OCI-LY3 (cell line): Measurements from ENCODE around the gene CDH5.

Source experiments
- H2AFZ ChIP-seq: fragments of 200-600, 300-600 bp; shearing (Covaris generic); 2 replicates; pipeline ENCODE4 v1.6.0; 2014; ENCODE audit warnings: antibody characterized with exemption, low read depth, low read length
- H3K27ac ChIP-seq: fragments of 200-600, 300-600 bp; sonication (generic); 2 replicates; pipeline ENCODE4 v1.5.1; 2014; ENCODE audit warnings: mild to moderate bottlenecking, low read length, moderate library complexity, mixed read lengths
- H3K27me3 ChIP-seq: fragments of 200-600, 300-600 bp; sonication (generic); 2 replicates; pipeline ENCODE4 v1.6.1; 2014; ENCODE audit warnings: low read depth, low read length, mixed read lengths
- H3K36me3 ChIP-seq: fragments of 200-600, 300-600 bp; sonication (generic); replicated peaks from 2 replicates; pipeline ENCODE3; 2014; ENCODE audit warnings: low read depth, low read length, mixed read lengths
- H3K4me1 ChIP-seq: fragments of 300-600, 200-600 bp; sonication (generic); 2 replicates; pipeline ENCODE4 v1.6.1; 2014; ENCODE audit warnings: low read length, mixed read lengths
- H3K4me2 ChIP-seq: fragments of 200-600, 300-600 bp; sonication (generic); 2 replicates; pipeline ENCODE4 v1.6.1; 2014; ENCODE audit warnings: low read length, mixed read lengths
- H3K4me3 ChIP-seq: fragments of 300-600, 200-600 bp; sonication (generic); 2 replicates; pipeline ENCODE4 v1.5.1; 2014; ENCODE audit warnings: antibody characterized with exemption, mild to moderate bottlenecking, low read length, moderate library complexity
- H3K79me2 ChIP-seq: fragments of 300-600, 200-600 bp; shearing (Covaris generic); 2 replicates; pipeline ENCODE4 v1.6.1; 2014; ENCODE audit warnings: mild to moderate bottlenecking, low read length, mixed read lengths
- H3K9ac ChIP-seq: fragments of 300-600, 200-600 bp; shearing (Covaris generic); 2 replicates; pipeline ENCODE4 v1.6.0; 2014; ENCODE audit warnings: mild to moderate bottlenecking, low read length, moderate library complexity
- H3K9me3 ChIP-seq: fragments of 200-600, 300-600 bp; shearing (Covaris generic); 2 replicates; pipeline ENCODE4 v1.6.1; 2014; ENCODE audit warnings: low read length, mixed read lengths; ENCODE audit not compliant: insufficient read depth
- H4K20me1 ChIP-seq: fragments of 200-600, 300-600 bp; sonication (generic); 2 replicates; pipeline ENCODE4 v1.6.1; 2016; ENCODE audit warnings: low read length, mixed read lengths; ENCODE audit not compliant: insufficient read depth
- CTCF ChIP-seq: fragments of 200-600, 300-600 bp; sonication (generic); IDR thresholded peaks from 2 replicates; pipeline ENCODE4 v1.5.1; 2014; ENCODE audit warnings: antibody characterized with exemption, low read length, low read depth
- EZH2phosphoT487 ChIP-seq: fragments of 200-600 bp; shearing (Covaris generic); IDR thresholded peaks from 2 replicates; pipeline ENCODE4 v1.6.1; 2018; ENCODE audit warnings: antibody characterized with exemption, mixed run types, low read depth

Gene CDH5

DNA sequence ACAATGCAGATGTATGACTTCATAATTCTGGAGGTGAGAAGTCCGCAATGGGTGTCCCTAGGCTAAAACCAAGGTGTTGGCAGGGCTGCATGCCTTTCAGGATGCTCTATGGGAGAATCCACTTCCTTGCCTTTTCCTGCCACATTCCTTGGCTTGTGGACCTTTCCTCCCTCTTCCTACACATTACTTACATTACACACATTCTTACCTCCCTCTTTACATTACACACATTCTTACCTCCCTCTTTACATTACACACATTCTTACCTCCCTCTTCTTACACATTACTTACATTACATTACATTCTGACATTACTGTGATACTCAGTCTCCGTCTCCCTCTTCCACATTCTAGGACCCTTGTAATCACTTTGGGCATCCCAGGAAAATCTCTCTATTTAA lies 14.2 kb upstream of the CDH5 start:
- Histone ChIP-seq H3K4me1 (no peaks in the 10 kb centered on the region), H3K9ac (no peak overlapping the region), H4K20me1 (no peaks in the 10 kb centered on the region), H3K36me3 (no peaks in the 10 kb centered on the region), H3K4me3 (no peak overlapping the region), H3K27me3 (peaks cover 53% of the 10 kb centered on the region), H3K9me3 (no peaks in the 10 kb centered on the region), H3K79me2 (no peaks in the 10 kb centered on the region), H3K27ac (no peak overlapping the region), H3K4me2 (no peak overlapping the region), H2AFZ (no peak overlapping the region)
- no peak for TF ChIP-seq EZH2phosphoT487
- TF ChIP-seq CTCF = no peak

- Histone ChIP-seq H3K4me3 (no peak overlapping the region), H3K79me2 (no peaks in the 10 kb centered on the region), H3K27ac (no peak overlapping the region), H3K4me2 (no peak overlapping the region), H2AFZ (no peak overlapping the region), H3K4me1 (no peaks in the 10 kb centered on the region), H3K9me3 (no peaks in the 10 kb centered on the region), H3K27me3 (peaks cover 52% of the 10 kb centered on the region), H3K9ac (no peak overlapping the region), H4K20me1 (no peaks in the 10 kb centered on the region), H3K36me3 (no peaks in the 10 kb centered on the region)
- TF ChIP-seq EZH2phosphoT487 (no peak), CTCF (no peak)
Measured at GRCh38 chr16:66353055-66353454, 13.4 kb upstream of the CDH5 start.

DNA sequence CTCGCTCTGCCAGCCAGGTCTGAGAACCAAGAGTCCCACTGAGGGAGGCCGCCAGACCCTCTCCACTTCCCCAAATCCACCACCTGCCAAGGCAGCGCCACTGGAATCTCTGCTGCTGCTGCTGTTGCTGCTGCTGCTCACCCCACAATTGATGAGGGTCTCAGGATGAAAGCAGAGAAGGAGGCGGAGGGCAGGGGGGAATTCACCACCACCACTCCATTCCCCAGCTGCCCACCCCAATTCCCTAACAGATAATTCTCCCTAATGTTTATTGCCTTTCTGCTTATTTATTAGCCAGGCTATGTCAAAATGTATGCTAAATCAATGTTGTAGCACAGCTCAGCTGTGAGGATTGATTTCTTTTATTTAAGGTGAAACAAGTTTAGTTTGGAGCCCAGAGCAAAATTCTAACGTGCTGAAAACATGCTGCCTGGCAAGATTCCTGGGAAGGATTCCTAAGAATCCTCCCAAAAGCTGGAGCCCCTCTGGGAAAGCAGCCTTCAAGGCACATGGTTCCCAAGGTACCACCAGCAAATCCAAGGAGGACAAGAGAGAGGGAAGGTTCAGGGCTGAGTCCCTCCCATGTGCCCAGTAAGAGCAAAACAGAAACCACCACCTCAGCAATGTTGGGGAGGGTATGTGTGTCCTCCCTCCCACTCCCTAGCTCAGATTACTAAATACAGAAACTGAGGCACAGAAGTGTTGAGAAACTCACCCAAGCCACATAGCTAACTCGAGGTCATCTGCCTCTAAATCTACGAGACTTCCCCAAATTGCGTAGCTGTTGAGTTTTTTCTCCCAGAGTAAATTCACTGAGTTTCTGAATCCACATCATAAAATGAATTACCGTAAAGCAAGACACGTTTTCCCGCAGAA lies 12.2 kb upstream of the CDH5 start:
- no peak overlapping the region for H3K9ac ChIP-seq
- H4K20me1 ChIP-seq = no peaks in the 10 kb centered on the region
- H3K79me2 ChIP-seq = no peaks in the 10 kb centered on the region
- H3K4me2 ChIP-seq = no peak overlapping the region
- H3K27ac ChIP-seq = no peak overlapping the region
- H3K4me1 ChIP-seq = no peaks in the 10 kb centered on the region
- no peaks in the 10 kb centered on the region for H3K9me3 ChIP-seq
- peaks cover 42% of the 10 kb centered on the region for H3K27me3 ChIP-seq
- TF ChIP-seq CTCF (no peak), EZH2phosphoT487 (no peak)
- no peak overlapping the region for H3K4me3 ChIP-seq
- no peaks in the 10 kb centered on the region for H3K36me3 ChIP-seq
- no peak overlapping the region for H2AFZ ChIP-seq

- Histone ChIP-seq H3K36me3 (no peaks in the 10 kb centered on the region), H3K27me3 (peaks cover 47% of the 10 kb centered on the region), H3K4me1 (no peaks in the 10 kb centered on the region), H3K4me2 (no peak overlapping the region), H3K9me3 (no peaks in the 10 kb centered on the region), H3K4me3 (no peak overlapping the region), H2AFZ (no peak overlapping the region), H3K79me2 (no peaks in the 10 kb centered on the region), H3K27ac (no peak overlapping the region), H4K20me1 (no peaks in the 10 kb centered on the region), H3K9ac (no peak overlapping the region)
- TF ChIP-seq EZH2phosphoT487 (no peak), CTCF (no peak)
Measured at GRCh38 chr16:66355526-66355925, 11.0 kb upstream of the CDH5 start.
